Stimulated activated CD8-positive, alpha-beta memory T cell treated with anti-CD3 and anti-CD28 coated beads, Interleukin-4, amount 100 ng/mL, for 4 hours (primary cell): ENCODE measurements around the gene UBTF.
"Not testable (repeated sequence)": the region's sequence is repeated elsewhere in the genome, so short reads cannot be mapped to it uniquely, and the experiment has no call there.

Experiments
- DNase-seq, 2 donors: peaks; one replicate each; pipeline ENCODE4 v3.0.0-alpha.2; 2020; ENCODE audit warnings: low read depth in 2 of 2, low spot score in 1 of 2

UBTF gene

DNA sequence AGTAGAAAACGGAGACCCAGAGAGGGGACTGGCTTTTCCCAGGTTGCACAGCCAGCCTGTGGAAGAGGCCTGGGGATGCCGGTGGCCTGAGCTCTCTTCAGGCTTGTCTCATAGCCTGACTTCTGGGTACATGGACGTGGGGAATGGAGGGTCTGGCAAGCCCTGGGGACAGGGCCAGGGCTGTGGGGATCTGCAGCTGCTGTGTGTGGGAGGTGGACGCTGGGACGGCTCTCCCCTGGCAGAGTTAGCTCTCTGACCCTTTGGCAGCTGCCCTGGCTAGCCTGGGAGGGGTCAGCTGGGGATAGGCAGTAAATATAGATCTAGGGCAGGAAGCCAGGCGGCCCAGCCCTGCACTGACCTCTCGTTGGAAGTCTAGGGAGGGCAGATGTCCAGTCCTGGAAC is 28.0 kb upstream of the UBTF start:
- DNase-seq: no peak

DNA sequence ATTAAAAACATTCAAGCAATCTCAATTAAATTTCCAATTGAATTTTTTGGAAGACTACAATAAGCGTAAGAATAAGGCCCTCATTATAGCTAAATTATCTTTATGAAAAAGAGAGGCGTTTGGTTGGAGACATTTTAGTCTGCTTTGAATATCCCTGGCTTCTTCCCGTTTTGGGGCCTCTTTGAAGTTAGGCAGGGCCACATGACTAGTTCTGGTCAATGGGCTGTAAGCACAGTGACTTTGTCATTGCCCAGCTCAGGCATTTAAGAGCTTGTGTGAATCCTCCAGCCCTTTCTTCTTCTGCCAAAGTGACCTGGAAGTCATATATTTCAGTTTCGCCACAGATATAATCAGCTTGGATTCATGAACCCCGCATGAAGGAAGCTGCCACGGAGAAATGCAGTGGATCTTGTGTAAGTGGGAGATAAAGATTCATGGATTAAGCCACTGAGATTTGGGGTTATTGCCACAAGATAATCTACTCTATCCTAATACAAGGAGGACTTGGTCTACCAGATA is 21.7 kb upstream of the UBTF start:
- no peak for DNase-seq

DNA sequence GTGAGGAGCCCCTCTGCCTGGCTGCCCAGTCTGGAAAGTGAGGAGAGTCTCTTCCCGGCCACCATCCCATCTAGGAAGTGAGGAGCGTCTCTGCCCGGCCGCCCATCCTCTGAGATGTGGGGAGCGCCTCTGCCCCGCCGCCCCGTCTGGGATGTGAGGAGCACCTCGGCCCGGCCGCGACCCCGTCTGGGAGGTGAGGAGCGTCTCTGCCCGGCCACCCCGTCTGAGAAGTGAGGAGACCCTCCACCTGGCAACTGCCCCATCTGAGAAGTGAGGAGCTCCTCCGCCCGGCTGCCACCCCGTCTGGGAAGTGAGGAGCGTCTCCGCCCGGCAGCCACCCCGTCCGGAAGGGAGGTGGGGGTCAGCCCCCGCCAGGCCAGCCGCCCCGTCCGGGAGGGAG is 18.4 kb upstream of the UBTF start:
- DNase-seq: not testable (repeated sequence)

DNA sequence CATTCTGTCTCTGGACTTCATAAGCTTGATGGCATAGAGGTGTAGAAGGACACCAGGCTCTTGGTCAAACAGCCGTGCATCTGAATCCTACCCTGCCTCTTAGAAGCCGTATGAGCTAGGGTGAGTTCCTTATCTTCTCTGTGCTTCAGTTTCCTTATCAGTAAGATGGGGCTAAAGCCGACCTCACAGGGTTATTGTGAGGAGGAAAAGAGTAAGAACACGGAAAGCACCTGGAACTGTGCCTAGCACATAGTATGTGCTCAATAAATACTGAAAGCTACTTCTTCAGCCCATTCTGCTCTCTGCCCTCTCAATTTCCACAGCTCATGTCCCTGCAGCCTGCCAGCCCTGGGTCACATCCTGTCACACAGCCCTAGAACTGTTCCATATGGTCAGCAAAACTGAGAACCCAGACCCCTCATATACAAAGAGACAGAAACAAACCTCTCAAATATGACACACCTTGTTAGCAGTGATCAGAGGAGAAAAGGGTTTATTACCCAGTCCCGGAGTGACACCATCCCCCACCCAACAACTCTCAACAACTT is 17.0 kb upstream of the UBTF start:
- DNase-seq: no peak

DNA sequence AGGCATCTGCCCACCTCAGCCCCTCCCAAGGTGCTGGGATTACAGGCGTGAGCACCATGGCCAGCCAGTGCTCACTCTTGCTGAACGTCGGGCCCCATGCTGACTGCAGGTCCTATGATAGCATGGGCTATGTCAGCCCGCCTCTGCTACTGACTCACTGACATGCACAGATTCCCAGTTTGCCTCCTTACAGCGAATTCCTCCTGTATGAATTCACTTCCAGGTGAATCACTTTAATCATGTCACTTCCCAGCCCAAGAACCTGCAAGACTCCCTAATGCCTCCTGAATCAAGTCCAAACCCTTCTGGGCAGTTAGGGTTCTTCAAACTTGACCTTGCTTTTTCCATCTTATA is 16.1 kb upstream of the UBTF start:
- no peak for DNase-seq

DNA sequence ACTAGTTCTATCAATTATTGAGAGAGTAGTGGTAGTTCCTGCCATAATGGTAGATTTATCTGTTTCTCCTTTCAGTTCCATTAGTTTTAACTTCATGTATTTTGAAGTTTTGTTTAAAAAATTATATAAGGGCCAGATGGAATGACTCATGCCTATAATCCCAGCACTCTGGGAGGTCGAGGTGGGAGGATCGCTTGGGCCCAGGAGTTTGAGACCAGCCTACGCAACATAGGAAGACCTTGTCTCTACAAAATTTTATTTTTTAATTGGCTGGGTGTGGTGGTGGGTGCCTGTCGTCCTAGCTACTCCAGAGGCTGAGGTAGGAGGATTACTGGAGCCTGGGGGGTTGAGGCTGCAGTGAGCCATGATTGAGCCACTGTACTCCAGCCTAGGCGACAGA is 14.1 kb upstream of the UBTF start:
- no peak for DNase-seq

DNA sequence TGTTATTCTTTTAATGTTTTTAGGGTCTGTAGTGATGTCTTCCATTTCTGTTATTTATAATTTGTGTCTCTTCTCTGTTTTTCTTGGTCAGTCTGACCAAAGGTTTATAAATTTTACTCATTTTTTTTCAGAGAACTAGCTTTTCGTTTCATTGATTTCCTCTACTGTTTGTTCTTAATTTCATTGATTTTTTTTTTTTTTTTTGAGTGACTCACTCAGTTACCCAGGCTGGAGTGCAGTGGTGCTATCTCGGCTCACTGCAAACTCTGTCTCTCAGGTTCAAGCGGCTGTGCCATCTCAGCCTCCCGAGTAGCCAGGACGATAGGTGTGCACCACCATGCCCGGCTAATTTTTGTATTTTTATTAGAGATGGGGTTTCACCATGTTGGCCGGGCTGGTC is 12.6 kb upstream of the UBTF start:
- DNase-seq: no peak

DNA sequence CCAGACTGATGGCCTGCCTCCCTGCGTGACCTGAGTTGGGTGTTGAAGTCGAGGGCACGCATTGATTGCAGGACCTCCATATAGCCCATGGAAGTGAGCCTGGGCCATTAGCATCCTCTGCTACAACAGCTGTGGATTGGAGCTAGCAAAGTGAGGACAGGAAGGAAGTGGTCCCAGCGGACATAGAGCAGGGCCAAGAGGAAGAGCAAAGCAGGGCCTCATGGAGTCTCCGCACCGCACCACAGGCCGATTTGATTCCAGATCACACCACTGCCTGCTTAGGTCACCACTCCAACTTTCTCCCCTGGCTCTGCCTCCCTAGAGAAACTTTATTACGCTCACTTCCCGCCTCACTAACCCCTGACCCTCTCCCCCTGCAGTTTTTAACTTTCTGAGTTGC is 10.7 kb upstream of the UBTF start:
- DNase-seq: no peak

DNA sequence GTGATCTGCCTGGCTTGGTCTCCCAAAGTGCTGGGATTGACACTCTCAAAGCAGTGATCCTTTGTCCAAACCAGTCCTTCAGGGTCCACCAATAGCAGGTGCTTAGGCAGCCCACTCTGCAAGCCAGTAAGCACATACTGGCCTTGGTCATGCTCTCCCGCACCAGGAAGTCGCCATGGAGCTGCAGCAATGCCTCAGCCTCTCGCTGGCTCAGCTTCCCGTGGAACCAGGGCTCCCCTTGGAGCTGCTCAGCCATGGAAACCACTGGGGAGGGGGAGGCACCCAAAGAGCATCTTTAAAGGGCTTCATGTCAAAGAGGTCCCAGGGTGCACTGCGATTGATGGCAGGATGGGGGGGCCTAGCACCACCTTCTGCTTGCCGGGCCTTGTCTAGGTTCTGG is 9.6 kb upstream of the UBTF start:
- DNase-seq: no peak

DNA sequence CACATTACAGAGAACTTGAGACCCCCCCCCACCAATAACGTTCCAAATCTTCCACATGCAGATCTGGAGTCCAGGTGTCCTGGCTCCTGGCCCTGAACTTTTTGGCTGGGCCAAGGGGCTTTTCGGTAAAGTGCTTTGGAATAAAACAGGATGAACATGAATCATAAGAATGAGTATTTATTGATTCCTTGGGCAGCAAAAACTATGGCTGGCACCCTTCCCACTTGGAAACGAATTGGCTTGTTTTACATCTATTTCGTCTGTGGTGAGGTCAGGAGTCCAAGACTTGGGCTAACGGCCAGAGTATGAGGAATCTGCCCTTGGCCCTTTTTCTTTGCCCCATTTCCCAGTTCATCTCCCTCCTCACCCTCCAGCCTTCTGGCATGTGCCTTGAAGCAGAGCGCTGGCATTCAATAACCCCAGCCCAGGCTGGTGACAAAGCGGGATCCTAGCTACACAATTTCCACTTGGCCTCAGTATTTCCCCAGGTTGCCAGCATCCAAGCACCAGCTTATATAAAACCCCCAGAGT is 4.1 kb upstream of the UBTF start:
- DNase-seq: no peak

DNA sequence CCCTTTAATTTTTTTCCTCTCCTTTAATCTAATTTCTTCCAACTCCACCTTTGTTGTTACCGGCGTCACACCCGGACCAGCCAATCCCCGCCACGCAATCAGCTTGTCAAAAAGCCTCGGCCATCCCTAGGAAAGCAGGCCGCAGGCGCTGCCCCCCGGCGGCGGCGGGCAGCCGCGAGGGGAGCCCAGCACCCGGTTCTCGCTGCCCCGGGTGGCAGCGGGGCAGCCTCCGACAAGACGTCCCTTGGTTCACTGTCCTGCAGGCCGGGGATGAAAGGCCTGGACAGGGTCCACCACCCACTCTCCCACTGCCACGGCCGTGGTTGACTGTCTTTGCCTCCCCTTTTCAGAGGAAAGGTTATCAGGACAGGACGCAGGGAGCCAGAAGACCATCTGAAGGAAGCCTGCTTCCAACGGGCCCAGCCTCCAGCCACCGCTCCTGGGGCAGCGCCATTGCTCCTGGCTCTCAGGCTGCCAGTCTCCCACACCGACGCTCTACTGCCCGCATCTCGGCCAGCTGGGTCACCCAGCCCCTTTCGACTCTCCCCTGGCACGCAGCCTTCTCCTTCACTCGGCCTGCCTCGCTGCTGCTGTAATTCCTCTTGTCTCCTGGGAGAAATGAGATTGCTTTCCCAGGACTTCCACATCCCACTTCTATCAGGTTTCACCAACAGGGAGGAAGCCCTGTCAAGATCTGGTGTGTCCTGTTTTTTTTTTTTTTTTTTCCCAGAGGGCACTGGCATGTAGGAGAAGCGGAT is 2.8 kb upstream of the UBTF start:
- DNase-seq: no peak

DNA sequence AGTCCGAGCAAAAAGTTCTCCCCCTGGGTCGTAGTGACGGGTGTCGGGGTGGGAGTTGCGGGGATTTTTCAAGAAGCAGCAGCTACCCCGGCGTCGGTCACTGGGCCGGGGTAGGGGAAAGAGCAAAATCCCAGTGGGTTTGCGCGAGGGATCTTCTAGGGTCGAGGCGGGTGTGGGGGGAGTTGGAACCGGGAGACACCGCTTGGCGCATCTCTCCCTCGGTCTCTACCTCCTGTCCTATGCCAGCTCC is 2.3 kb upstream of the UBTF start:
- no peak for DNase-seq

DNA sequence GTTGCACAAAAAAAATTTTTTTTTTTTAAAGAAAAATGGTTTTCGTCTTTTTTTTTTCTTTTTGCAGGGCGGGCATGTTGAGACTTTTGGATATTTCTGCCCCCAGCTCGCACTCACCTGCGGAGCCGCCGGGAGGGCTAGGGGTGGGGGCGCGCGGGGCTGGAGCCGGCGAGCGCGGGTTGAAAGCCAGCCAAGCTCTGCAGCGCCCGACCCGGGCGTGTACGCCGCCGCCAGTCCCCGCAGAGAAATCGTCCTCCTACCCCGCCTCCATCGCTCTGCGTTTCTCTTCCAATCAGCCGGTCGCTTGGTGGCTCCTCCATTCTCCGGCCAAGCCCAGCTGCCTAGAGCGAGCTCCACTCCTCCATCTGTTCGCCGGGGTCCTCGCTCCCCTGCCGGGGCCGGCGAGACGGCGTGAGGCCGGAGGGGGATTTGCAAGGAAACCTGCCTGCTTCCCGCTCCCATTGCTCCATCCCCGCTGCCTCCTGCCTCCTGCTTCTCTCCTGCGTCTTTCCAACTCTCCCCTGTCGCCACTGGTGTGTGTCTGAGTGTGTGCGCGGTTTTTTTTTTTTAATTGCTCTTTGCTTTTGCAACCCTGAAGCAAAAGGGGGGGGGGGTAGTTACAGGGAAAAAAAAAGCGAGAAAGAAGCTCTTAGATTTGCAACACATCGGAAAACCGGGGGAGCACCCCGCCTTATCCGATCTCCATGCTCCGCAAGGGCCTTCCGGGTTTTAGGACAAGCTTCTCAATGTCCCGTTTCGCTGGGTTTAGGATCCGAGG is 1.8 kb upstream of the UBTF start:
- no peak for DNase-seq

DNA sequence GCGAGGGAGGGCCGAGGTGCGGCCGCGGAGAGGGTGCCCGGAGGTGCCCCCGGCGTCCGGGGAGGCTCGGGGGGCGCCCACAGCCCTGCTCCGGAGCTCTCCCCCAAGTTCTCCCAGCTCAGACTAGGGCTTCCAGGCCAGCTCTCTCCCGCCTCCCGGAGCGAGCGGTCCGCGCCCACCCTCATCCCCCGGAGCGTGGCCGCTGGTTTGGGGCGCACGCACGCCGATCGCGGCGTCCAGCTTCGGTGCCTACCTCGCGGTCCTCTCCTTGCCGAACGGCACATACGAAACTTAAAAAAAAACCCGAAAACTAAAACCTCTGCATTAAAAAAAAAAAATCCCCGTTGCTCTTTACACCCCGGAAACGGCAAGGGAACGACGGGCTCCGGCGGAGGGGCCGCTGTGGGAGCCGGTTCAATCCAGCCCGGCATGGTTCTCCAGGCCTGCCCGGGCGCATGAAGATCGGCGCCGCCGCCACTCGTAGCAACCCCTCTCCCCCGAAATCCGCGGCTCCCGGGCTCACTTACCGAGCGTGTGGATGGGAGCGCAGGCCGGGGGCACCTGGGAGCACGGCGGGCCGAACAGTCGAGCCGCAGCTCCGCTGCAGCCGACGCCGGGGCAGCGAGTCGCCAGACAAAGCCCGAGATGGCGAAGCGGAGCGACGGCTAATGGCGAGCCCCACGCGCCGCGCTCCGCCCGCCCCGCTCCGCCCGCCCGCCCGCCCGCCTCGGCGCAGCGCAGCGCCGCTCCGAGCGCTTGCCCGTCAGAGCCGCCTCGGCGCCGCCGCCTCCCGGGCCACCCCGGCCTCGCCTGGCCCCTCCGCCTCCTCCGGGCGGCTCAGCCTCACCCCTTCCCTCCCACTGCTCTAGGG is 973 bp upstream of the UBTF start:
- DNase-seq: no peak

DNA sequence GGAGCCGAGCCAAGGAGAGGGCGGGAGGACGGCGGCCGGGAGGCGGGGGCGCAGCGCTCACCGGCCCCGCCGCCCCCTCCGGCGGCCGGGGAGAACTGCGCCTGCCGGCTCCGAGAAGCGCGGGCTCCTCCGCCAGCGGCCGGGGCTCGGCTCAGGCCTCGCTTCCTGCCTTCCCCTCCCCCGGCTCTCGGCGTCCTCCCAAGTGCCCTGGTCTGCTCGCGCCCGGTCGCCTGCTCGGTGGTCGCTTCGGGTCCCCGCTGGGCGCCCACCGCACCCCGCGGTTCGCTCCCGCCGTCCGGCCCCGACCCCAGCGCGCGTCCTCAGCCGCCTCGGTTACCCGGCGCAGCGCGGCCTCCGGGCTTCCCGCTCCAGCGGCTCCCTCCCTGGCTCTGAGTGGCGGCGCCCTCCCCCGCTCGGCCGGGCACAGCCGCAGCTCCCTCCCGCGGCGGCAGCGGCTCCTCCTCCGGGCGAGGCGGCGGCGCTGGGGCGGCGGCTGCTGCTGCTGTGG is 313 bp downstream of the UBTF start:
- peak in 1 of 2 donors; percentile 49 for DNase-seq

DNA sequence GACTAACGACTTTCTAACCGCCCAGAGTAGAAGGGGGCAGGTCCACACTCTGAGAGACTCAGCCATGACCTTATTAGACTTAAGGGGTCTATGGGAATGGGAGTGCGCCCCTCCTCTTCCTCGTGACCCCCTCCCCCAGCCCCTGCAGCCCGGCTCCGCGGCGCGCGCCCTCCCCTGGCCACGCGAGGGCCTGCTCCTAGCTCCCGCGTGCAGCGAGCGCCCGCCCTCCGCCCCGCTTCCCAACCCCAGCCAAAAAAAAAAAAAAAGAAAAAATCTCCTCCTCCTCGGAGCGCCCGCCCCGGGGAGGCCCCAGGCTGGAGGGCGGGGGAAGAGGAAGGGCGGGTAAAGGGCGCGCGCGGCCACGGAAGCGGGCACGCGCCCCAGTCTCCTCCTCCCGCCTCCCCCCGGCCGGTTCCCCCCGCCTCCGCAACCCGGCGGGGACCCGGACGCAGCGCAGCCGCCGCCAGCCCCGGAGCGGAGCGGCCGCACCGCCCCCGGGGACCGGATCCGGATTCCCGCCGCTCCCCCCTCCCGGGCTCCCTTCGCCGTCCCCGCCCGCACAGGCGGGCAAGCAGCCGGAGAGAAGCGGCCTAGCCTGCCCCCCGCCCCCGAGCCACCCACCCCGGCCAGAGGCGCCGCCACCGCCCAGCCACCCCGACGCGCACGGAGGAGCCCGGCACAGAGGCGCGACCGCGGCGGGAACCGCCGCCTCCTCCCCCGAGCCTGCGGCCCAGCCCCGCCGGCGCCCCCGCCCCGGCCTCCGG is 949 bp downstream of the UBTF start:
- DNase-seq: peak; percentile 60 to 77

DNA sequence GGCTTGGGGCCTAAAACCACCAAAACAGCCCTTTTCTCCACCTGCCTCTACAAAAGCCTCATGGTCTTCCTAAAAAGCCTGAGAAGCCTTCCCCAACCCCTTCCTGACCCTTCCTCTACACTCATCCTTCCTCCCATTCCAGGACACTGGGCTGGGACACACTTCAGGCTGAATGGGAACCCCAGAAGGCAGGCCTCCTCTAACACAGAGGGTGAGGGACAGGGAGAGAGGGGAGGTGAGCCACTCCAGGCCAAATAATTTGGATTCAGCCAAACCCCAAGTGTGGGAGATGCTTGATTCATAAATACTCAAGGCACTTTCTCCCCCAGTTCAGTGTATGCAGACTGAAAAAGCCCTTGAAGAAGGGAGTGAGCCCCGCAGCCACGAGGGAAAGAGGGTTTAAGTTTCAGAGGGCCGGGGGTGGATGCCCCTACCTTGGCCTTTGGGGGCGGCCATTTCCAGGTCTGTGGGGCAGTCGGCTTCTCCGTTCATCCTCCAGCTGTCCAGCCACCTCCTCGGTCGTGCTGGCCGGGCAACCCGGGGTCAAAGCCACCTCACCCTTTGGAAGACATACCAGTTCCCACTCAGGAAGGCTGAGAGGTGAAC is 1.6 kb downstream of the UBTF start:
- no peak for DNase-seq

DNA sequence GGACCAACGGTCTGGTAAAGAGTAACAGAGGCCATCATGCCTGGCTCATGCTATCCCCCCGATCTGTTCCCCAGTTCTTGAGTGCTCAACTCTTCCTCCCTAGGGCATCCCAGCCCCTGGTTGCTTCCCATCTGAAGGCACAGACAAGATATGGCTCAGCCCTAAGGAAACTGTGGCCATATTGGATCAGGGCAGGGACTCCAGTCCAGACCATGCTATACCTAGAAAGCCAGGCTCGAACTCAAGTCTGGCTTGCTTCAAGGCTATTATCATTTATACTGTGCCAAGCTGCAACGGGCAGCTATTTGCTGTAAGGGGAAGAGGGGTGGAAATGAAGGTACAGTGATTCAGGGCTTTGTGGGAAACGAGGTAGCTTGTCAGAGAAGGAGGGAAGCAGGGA is 2.8 kb downstream of the UBTF start:
- DNase-seq: no peak

DNA sequence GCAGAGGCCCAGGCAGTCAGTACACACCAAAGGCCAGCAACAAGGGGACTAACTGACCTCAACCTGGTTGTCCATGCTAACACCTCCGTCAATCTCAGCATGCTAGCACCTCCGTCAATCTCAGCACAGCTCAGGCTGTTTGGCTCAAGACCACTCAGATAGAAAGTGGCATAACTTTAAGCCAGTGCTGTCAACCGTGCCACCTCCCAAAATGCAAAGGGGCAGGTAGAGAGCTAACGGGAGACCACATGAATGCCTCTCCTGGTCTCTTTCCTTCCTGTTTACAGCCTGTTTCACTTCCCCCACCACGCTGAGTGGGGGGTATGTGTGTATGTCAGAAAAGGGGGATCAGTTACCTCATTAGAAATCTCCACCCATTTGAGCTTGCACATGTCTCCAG is 3.3 kb downstream of the UBTF start:
- DNase-seq: no peak

DNA sequence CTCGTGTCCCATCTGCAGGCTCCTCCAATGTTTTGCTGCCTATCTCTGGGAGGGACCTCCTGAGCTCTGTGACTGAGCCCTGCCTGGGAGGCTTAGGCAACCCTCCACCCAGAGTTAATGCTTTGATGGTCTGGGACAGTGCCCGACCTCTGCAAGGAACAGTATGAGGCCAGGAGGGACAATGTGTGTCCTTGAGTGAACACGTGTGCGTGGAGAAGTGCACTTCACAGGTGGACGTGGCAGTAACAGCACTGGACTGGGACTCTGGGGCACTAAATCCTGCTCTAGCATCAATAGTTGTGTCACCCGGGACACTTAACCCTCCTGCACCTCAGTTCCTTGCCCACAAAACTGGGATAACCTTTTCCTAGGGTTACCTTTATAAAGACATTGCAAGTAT is 4.6 kb downstream of the UBTF start:
- DNase-seq: no peak
